Measurements from ENCODE around the gene PC.
"Not testable (repeated sequence)": the region's sequence is repeated elsewhere in the genome, so short reads cannot be mapped to it uniquely, and the experiment has no call there.

The PC gene

DNA sequence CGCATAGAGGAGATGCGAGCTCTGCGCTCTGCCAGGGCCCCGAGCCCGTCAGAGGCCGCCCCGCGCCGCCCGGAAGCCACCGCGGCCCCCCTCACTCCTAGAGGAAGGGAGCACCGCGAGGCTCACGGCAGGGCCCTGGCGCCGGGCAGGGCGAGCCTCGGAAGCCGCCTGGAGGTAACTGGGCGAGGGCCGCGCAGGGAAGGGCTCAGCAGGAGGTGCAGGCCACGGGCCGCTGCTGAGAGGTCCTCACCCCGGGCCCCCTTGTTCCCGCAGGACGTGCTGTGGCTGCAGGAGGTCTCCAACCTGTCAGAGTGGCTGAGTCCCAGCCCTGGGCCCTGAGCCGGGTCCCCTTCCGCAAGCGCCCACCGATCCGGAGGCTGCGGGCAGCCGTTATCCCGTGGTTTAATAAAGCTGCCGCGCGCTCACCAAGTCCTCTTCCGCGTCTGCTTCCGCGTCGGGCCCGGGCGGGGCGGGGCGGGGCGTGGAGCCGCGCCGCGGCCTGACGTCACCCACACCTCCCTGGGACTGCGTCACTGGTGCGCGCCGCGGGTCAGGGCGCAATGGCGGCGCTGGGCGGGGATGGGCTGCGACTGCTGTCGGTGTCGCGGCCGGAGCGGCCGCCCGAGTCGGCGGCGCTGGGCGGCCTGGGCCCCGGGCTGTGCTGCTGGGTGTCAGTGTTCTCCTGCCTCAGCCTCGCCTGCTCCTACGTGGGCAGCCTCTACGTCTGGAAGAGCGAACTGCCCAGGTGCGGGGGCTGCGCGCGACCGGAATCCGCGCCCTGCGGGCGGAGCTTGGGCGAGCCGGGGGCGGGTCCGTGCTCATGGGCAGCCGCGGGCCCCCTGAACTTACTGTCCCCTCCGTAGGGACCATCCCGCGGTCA lies 115.0 kb downstream of the PC start, which contains the start of gene RCE1:
RCE1 (plus strand) TSS at position 546 of the 880 bp plus-strand sequence; CDS start at position 561, 15 bp downstream.
- peak; percentile 91 for DNase-seq (ENCODE audit: low read depth)

DNA sequence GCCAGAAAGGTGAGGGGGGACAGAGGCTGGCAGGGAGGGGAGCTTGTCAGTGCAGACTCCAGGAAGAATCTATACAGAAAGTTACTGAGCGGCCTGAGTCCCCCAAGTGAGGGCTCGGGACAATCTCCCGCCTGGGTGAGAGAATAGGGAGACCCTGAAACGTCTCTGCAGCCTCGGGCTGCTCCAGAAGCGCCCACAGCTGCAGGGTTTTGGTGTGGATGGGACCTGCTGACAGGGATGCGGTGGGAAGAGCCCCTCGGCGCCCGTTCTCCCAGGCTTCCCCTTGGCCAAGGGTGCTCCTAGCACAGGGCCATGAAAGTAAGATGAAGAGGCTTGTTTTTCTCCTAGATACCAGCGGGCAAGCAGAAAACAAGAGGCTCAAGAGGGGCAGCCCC lies 115.7 kb downstream of the PC start:
- DNase-seq (ENCODE audit: low read depth) = no peak

DNA sequence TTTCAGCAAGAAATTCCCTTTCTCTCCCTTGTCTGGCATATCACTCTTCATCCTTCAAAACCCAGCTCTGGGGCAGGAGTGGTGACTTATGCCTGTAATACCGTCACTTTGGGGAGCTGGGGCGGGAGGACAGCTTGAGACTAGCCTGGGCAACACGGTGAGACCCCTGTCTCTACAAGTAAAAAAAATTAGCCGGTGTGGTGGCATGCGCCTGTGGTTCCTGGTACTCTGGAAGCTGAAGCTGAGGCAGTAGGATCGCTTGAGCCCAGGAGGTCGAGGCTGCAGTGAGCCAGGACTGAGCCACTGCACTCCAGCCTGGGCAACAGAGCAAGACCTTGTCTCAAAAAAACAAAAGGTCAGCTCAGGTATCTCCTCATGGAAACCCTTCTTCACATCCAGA lies 116.3 kb downstream of the PC start:
- no peak for DNase-seq (ENCODE audit: low read depth)

DNA sequence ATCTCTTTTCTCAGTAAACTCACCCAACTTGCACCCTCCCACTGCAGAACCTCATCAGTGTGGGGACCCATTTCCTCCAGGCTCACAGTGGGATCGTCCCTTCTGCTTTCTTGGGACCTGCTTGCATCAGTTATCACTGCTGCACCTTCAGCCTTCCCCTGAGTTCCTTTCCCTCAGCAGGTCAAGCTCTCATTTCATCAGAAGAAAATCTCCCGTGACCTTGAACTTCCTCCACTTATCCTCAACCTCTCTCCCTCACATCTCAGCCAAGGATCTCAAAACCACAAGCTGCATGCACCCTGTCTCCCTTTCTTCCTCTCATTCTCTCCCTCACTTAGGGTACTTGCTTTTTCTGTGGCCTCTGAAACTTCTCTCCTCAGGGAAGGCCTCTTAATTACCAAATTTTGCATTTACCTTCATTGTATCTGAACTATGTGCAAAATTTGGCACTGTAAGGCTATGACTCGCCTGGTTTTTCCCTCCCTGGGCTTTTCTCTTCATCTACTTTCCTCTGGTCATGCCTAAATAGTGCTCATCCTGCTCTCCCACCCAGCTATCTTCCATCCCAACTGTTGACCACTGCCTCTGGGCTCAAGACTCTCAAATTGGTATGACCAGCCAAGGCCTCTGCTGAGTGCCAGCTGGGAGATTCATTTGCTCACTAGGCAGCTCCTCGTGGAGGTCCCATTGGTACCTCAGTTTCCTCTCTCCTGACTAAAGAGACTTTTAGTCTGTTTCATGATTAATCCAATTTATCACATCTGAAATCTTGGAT lies 117.7 kb downstream of the PC start:
- no peak for DNase-seq (ENCODE audit: low read depth)

DNA sequence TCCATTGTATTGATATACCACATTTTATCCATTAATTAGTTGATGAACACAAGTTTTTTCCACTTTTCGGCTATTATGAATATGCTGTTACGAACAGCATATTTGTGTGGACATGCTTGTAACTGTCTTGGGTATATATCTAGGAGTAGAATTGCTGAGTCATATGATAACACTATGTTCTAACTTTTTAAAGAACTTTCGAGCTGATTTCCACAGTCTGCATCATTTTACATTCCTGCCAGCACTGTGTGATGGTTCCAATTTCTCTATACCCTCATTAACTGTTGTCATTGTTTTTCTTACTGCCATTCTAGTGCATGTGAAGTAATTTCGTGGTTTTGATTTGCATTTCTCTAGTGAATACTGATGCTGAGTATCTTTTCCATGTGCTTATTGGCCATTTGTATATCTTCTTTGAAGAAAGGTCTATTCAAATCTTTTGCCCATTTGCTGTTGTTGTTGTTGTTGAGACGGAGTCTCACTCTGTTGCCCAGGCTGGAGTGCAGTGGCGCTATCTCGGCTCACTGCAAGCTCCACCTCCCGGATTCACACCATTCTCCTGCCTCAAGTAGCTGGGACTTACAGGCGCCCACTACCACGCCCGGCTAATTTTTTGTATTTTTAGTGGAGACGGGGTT lies 122.3 kb downstream of the PC start:
- peak; percentile 94 for DNase-seq (ENCODE audit: low read depth)

DNA sequence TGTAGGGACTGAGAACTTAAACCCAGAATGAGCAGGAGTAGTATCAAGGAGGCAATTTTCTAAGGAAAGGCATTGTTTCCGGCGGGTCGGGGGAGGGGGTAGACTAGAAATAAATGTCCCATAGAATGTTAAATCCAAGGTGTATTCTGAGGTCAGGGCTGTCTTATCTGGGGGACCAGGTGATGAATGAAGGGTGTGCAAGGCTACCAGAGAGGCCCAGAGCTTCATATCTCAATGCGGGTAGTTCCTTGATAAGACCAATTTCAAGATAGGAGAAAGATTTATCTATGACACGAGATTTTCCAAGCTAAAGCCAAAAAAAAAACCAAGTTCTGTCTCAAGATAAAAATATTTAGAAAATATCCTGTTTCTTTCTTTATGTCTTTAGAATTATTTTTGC lies 123.2 kb downstream of the PC start:
- DNase-seq (ENCODE audit: low read depth) = no peak

DNA sequence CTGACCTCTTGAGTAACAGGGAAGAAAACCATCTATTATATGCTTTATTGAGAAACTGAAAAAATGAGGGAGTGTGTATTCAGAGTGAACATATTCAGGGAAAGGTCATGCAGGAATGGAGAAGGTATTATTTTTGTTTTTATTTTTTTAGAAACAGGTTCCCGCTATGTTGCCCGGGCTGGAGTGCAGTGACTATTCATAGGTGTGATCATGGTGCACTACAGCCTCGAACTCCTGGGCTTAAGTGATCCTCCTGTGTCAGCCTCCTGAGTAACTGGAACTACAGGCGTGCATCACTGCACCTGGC lies 123.7 kb downstream of the PC start:
- DNase-seq (ENCODE audit: low read depth) = no peak

DNA sequence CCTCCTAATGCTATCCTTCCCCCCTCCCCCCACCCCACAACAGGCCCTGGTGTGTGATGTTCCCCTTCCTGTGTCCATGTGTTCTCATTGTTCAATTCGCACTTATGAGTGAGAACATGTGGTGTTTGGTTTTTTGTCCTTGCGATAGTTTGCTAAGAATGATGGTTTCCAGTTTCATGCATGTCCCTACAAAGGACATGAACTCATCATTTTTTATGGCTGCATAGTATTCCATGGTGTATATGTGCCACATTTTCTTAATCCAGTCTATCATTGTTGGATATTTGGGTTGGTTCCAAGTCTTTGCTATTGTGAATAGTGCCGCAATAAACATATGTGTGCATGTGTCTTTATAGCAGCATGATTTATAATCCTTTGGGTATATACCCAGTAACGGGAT lies 133.6 kb downstream of the PC start:
- not testable (repeated sequence) for DNase-seq (ENCODE audit: low read depth)

DNA sequence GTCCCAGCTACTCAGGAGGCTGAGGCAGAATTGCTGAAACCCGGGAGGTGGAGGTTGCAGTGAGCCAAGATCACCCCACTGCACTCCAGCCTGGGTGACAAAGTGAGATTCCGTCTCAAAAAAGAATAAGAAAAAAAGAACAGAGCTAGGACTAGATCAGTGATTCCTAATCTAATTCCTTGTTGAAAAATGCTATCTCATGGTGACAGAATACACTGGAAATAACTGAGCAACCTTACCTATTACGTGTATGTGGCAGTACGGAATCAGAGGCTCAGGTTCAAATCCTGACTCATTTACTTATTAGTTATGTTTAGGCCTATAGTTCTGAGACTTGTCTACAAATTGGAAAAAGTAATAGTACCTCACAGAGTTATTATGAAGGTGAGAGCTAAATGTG lies 134.5 kb downstream of the PC start:
- DNase-seq (ENCODE audit: low read depth) = no peak

DNA sequence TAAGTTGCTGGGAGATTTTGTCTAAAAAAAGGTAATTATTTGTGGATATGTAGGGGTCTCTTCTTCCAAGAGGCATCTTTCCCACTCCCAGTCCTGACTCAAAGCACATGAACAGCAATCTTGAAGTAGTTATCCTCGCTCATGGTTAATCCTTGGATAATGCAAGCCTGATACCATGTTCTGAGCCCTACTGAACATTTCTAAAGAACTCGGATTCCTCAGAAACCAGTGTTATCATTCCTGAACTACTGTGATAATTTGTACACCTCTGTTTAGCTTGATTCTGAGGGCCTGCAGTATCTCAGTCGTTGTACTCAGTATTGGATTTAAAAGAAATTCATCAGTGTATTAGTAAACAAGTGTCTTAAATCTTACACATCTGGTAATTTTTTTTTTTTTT lies 137.3 kb downstream of the PC start:
- no peak for DNase-seq (ENCODE audit: low read depth)

DNA sequence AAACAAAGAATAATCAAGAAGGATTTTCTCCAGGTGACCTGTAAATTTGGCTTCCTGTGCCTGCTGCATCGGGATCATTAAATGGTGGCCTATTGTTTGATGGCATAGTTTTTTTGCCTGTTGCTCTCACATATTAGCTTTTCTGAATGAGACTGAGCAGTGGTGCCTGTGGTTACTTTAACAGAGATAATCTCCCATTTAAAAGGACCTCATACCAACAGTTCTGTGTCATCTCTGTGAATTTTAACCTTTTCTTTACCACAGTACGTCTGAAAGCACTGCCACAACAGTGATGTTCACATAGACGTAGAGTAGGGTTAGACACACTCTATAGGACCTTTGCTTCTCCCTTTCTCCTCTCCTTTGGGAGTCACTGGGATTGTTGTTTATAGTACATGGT lies 137.8 kb downstream of the PC start:
- no peak for DNase-seq (ENCODE audit: low read depth)

DNA sequence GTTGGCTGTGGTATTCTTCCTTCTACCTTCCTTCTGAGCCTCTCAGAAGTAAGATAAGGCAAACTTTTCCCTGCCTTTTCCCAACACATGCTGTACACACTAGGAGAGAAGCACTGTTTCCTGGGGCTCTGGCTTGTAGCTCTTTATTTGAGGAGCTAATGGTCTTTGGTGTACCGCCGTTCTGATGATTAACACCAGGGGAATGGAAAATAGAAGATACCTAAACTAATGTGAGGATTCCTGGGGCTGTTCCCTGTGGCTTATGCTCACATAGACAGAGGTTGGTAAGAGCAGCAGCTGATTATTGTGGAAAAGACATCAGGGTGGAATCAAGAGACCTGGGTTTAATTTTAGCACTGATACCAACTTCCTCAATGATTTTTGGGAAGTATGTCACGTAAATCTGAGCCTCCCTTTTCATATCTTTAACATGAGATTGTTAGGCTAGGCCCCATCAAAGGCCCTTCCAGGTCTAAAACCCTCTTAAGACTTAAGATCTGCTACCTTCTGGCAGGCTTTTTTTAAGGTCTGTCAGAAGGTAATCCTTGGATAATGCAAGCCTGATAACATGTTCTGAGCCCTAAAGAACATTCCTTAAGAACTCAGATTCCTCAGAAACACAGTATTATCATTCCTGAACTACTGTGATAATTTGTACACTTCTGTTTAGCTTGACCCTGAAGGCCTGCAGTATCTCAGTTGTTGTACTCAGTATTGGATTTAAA lies 139.8 kb downstream of the PC start:
- no peak for DNase-seq (ENCODE audit: low read depth)

DNA sequence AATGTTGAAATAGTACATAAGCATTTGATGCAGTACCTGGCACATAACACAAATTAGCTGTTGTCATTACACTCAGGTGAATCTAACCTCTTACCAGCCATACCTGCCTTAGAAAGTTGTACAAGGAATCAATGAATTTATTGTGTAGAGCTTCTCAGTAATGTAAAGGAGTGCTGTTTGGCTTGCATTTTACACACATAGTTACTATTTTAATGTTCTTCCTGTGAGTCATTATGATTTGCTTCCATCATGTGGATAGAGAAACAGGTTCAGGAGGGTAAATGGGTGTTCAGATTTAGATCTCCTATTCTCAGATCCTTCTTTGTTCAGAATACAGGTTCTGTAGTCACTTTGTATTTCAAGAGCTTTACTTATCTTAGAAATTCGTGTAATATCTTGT lies 142.5 kb downstream of the PC start:
- no peak for DNase-seq (ENCODE audit: low read depth)

DNA sequence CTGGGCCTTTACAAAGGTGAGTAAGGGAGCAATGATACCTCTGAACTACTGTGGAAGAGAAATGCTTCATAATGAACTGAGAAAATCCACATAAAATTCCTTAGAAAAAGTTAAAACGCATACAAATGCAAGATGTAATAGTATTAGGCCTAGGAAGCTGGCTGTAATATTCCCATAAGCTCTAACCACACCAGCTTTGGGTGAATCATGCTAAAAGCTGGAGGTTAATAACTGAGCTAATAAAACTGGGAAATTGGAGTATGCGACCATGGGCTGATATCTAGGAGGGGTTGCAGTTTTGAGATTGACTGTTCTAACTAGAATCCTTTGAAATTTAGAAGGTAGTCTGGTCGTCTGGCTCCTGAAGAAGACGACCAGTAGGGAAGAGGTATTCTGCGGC lies 143.5 kb downstream of the PC start:
- no peak for DNase-seq (ENCODE audit: low read depth)

DNA sequence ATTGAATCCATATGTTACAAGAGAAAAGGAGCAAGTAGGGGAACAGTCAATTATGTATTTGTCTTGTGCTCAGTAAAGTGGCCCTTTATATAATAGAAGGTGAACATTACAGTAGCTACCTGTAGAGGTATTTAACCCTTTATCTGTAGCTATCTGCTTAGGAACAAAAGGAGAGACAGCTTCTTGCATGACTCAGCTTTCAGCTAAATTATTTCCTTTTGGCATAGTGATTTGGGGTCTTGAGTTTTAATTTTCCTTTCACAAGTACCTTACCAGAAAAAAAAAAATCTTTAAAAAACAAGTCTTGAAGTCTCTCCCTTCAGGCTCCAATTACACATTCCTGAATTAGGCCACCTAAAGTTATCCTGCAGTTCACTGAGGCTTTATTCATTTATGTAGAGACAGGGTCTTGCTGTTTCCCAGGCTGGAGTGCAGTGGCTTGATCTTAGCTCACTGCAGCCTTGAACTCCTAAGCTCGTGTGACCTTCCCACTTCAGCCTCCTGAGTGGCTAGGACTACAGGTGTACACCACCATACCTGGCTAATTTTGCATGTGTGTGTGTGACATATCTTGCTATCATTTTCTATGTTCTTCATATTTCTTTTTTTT lies 147.5 kb downstream of the PC start:
- DNase-seq (ENCODE audit: low read depth) = no peak

DNA sequence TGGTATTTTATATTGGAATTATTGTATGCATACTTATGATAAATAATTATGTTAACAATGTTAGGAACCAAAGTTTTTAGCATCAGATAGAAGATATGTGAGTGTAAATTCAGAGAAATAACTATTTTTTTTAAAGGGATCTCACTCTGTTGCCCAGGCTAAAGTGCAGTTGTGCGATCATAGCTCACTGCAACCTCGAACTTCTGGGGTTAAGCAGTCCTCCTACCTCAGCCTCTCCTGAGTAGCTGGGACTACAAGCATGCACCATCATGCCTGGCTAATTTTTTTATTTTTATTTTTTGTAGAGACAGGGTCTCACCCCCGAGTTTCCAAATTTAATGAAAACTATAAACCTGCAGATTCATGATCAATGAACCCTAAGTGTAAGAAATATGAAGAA lies 148.6 kb downstream of the PC start:
- DNase-seq (ENCODE audit: low read depth) = no peak

DNA sequence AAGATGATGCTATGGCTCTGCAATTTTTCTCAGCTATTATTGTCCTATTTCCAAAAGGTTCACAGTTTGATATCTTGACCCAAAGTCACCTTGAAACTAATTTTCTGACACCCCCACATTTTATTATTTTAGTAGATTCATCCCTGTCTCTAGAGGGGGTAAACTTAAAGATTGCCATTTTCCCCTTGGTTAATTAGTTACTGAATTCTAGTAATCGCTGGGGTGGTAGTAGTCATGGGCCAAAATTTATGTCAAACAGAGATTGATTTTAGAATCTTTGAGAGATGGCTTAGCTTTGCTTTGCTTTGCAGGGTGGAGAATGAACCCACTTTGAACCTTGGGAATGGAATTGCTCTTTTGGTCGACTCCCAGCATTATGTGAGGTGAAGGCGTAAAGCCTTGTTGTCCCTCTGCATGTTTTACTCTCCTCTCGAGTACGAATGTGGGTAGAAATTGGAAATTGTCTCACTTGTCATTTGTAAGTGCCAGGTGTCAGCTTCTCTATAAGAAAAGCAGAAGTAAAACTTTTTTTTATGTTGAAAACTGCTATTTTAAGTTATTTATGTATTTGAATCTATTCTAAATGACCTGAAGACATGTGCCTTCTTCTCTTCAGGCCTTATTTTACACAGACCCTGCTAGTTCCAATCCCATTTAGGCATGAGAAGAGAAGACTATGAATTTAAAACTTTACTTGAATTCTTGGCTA lies 157.3 kb downstream of the PC start:
- no peak for DNase-seq (ENCODE audit: low read depth)

DNA sequence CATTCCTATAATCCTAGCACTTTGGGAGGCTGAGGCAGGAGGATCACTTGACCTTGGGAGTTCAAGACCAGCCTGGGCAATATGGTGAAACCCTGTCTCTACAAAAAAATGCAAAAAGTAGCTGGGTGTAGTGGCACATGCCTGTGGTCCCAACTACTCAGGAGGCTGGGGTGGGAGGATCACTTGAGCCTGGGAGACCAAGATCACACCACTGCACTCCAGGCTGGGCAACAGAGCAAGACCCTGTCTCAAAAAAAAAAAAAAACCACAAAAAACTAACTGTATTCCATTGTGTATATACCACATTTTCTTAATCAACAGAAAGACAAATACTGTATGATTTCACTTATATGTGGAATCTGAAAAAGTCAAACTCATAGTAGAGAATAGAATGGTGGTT lies 158.4 kb downstream of the PC start:
- not testable (repeated sequence) for DNase-seq (ENCODE audit: low read depth)

All from fibroblast of gingiva (primary cell).